Osteocyte (in vitro differentiated cells): ENCODE results near the gene HOXD3. TPM values are rescaled to one million over a fixed set of nuclear protein-coding genes. Genes with fewer than 3 reads are reported as not detected.

ENCODE experiments used
- DNase-seq: peaks from one replicate; pipeline ENCODE4 v3.0.0; 2021; ENCODE audit warnings: mixed read lengths; ENCODE audit not compliant: unreplicated experiment; ENCODE audit errors: extremely low spot score
- H3K27ac Mint-ChIP-seq: one replicate; pipeline ENCODE4 v1.8.0; 2021; ENCODE audit warnings: mild to moderate bottlenecking, mixed read lengths; ENCODE audit not compliant: unreplicated experiment
- H3K27me3 Mint-ChIP-seq: one replicate; pipeline ENCODE4 v1.8.0; 2021; ENCODE audit warnings: mixed read lengths; ENCODE audit not compliant: unreplicated experiment
- H3K36me3 Mint-ChIP-seq: one replicate; pipeline ENCODE4 v1.8.0; 2021; ENCODE audit warnings: mixed read lengths; ENCODE audit not compliant: unreplicated experiment
- H3K4me1 Mint-ChIP-seq: one replicate; pipeline ENCODE4 v1.8.0; 2021; ENCODE audit warnings: mixed read lengths; ENCODE audit not compliant: unreplicated experiment
- H3K4me3 Mint-ChIP-seq: one replicate; pipeline ENCODE4 v1.8.0; 2021; ENCODE audit warnings: mild to moderate bottlenecking, moderate library complexity, mixed read lengths; ENCODE audit not compliant: unreplicated experiment
- H3K9me3 Mint-ChIP-seq: one replicate; pipeline ENCODE4 v1.8.0; 2021; ENCODE audit warnings: mixed read lengths; ENCODE audit not compliant: unreplicated experiment
- CTCF ChIP-seq: fragments of 200-600 bp; sonication (generic); IDR thresholded peaks from 2 replicates; pipeline ENCODE4 v1.5.0; 2021; ENCODE audit warnings: antibody characterized with exemption, mild to moderate bottlenecking, moderate library complexity
- total RNA-seq: library from RNA; stranded (reverse); gene quantifications from 2 replicates; pipeline ENCODE4 v1.2.1, GENCODE V29; 2021

HOXD3 gene
- total RNA-seq, 1 donor from 2014 or later: not detected

GRCh38 chr2:176160251-176160985 is 3.3 kb downstream of the HOXD3 start:
- no peak for TF ChIP-seq CTCF
- Mint-ChIP-seq H3K4me1 (peaks cover 19% of the 10 kb centered on the region), H3K27ac (no peak overlapping the region), H3K27me3 (peaks cover 84% of the 10 kb centered on the region), H3K36me3 (no peaks in the 10 kb centered on the region), H3K9me3 (peaks cover 3% of the 10 kb centered on the region), H3K4me3 (no peak overlapping the region)
- no peak for DNase-seq

GRCh38 chr2:176160986-176161824 is 4.1 kb downstream of the HOXD3 start:
- H3K36me3 Mint-ChIP-seq: no peaks in the 10 kb centered on the region
- DNase-seq: no peak
- H3K27ac Mint-ChIP-seq: no peak overlapping the region
- H3K4me1 Mint-ChIP-seq: peaks cover 19% of the 10 kb centered on the region
- no peak for TF ChIP-seq CTCF
- peaks cover 3% of the 10 kb centered on the region for H3K9me3 Mint-ChIP-seq
- H3K4me3 Mint-ChIP-seq: no peak overlapping the region
- peaks cover 84% of the 10 kb centered on the region for H3K27me3 Mint-ChIP-seq

- H3K27me3 Mint-ChIP-seq: peaks cover 86% of the 10 kb centered on the region
- H3K4me3 Mint-ChIP-seq: no peak overlapping the region
- H3K36me3 Mint-ChIP-seq: no peaks in the 10 kb centered on the region
- H3K9me3 Mint-ChIP-seq: peaks cover 3% of the 10 kb centered on the region
- DNase-seq: no peak
- TF ChIP-seq CTCF: no peak
- H3K4me1 Mint-ChIP-seq: peaks cover 19% of the 10 kb centered on the region
- H3K27ac Mint-ChIP-seq: no peak overlapping the region
Observed at GRCh38 chr2:176161825-176162626, 4.9 kb downstream of the HOXD3 start.

- no peak for TF ChIP-seq CTCF
Observed at GRCh38 chr2:176162911-176163671, 6.0 kb downstream of the HOXD3 start.

More at GRCh38 chr2:176162911-176163671, 6.0 kb downstream of the HOXD3 start:
- Mint-ChIP-seq H3K9me3 (peaks cover 3% of the 10 kb centered on the region), H3K36me3 (no peaks in the 10 kb centered on the region), H3K4me3 (no peak overlapping the region), H3K27me3 (peaks cover 87% of the 10 kb centered on the region), H3K4me1 (peaks cover 12% of the 10 kb centered on the region), H3K27ac (no peak overlapping the region)
- DNase-seq: no peak
